GM18502 (cell line): ENCODE results near the gene NFIX.

ENCODE experiments used
- ATAC-seq: cut with Tn5 transposase; IDR thresholded peaks from one replicate; pipeline ENCODE4 v1.9.1; 2021; ENCODE audit warnings: mild to moderate bottlenecking; ENCODE audit not compliant: unreplicated experiment, poor library complexity

The NFIX gene

GRCh38 chr19:13053238-13053637, 58.0 kb downstream of the NFIX start:
- no peak for ATAC-seq

- ATAC-seq, result no peak
Measured at GRCh38 chr19:13053761-13054625, 58.7 kb downstream of the NFIX start.

GRCh38 chr19:13054626-13055212, 59.4 kb downstream of the NFIX start:
- no peak for ATAC-seq

- no peak for ATAC-seq
Measured at GRCh38 chr19:13055213-13056051, 60.2 kb downstream of the NFIX start.

GRCh38 chr19:13056052-13056660, 60.9 kb downstream of the NFIX start:
- ATAC-seq, result no peak

GRCh38 chr19:13057147-13057572, 61.9 kb downstream of the NFIX start:
- ATAC-seq, result no peak

- no peak for ATAC-seq
Measured at GRCh38 chr19:13057744-13058143, 62.5 kb downstream of the NFIX start.

- ATAC-seq, result no peak
Measured at GRCh38 chr19:13058951-13059660, 63.8 kb downstream of the NFIX start.

GRCh38 chr19:13060233-13060963, 65.1 kb downstream of the NFIX start:
- ATAC-seq, result no peak

- peak; percentile 50 for ATAC-seq
Measured at GRCh38 chr19:13060964-13061927, 66.0 kb downstream of the NFIX start.

GRCh38 chr19:13062317-13062716, 67.0 kb downstream of the NFIX start:
- no peak for ATAC-seq

GRCh38 chr19:13063461-13064091, 68.3 kb downstream of the NFIX start:
- no peak for ATAC-seq

- no peak for ATAC-seq
Measured at GRCh38 chr19:13064092-13064489, 68.8 kb downstream of the NFIX start.

- ATAC-seq, result no peak
Measured at GRCh38 chr19:13066226-13066625, 71.0 kb downstream of the NFIX start.

GRCh38 chr19:13066933-13067807, 71.9 kb downstream of the NFIX start:
- ATAC-seq, result no peak

- no peak for ATAC-seq
Measured at GRCh38 chr19:13068085-13068846, 73.0 kb downstream of the NFIX start.
